Kidney tubule cell (primary cell): ENCODE measurements around the gene WHRN.

ENCODE experiments used
- DNase-seq: peaks from one replicate; pipeline ENCODE4 v3.0.0-alpha.2; 2018; ENCODE audit warnings: low spot score

WHRN gene

DNA sequence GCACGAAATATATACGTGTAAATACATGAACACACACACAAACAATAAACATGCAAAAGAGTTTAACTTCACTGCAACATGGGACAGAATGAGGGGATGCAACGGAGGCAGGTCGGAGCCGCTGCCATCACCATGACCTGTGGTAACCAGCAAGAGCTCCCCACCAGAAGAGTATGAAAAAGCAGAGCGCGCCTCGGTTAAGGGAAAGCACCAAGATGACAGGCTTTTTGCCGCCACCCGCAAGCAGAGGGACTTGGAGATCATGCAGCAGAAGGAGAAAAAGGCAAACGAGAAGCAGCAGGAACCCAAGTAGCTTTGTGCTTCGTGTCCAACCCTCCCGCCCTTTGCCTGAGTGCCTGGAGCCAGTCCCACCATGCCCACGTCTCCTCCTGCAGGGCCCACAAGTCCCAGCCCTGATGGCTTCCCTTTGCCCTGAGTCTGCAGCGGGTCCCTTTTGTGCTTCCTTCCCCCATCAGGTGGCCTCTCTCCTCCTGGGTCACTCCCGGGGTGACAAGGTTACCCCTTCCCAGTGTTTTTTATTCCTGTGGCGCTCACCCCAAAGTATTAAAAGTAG, 13.8 kb downstream of the WHRN start:
- DNase-seq, result no peak

DNA sequence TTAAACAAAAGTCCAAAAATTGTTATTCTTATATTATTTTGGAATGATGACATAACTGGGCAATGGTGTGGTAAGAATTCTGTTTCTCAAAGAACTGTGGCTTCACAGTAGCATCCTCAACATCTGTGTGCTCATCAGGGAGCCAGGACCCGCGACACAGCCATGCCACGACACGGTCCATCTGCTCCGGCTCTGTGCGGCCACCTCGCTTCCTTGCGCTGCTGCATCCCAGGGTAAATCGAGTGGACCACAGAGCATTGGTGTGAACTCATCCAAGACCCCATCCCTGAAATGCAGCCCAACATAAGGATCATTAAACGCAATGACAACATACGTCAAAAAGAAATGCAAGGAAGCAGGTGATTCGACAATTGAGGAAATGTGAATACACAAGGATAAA, 15.3 kb downstream of the WHRN start:
- no peak for DNase-seq

DNA sequence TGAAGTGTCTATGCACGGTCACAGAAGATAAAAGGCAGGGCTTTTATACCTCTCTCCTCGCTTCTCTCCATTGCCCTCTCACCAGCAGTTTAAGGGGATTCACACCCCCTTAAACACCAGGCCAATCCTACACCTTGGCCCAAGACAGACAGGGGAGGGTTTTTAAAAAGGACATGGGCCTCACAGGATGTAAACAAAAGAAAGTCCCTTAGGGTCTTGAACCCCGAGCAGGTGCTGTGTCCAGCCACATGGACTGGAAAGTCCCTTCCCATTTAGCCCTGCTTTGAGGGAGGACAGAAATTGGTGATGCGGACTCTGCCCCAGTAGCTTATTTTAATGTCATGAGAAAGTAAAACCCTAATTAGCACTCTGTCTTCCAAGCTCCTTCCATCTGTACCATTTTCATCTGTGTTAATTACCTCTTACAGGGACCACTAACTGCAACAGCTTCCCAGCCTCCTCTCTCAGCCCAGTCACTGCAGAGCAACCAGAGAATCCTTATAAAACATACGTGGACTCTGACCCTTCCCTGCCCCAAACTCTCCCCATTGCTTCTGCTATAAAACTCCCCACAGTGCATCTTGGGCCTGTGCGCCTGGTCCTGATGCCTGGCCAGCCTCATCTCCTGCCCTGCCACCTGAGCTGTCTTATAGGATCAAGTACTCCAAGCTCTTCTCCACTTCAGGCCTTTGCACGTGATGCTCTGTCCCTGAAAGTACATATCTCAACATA, 16.7 kb downstream of the WHRN start:
- no peak for DNase-seq

DNA sequence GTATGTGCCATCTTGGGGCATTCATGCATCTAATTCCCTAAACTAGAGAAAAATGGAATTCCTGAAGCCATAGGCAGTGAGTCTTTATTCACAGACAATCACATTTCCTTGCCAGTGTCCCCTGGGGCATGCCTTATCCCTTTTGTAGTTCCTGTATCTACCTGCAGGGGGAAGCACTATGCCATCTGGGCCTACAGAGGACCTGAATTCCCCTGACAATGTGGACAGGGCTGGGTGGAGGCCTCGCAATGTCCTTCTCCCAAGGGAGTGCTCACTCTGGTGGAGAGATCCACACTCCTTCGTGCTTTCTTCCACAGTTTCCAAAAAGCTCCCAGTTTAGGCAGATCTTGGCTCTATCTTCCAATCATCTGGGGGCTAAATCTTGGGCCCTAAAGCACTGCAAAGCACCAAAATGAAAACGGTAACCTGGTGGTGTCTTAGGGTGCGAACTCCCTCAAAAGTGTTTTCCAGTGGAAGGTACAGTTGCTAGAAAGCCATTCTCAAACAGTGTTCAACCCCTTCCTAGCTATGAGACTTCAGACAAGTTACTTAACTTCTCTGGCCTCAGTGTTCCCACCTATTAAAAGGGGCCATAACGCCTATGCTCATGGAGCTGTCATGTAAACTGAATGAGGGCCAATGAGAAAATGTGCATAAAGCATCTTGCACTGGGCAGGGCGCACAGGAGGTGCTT, 17.5 kb downstream of the WHRN start:
- peak; percentile 77 for DNase-seq

DNA sequence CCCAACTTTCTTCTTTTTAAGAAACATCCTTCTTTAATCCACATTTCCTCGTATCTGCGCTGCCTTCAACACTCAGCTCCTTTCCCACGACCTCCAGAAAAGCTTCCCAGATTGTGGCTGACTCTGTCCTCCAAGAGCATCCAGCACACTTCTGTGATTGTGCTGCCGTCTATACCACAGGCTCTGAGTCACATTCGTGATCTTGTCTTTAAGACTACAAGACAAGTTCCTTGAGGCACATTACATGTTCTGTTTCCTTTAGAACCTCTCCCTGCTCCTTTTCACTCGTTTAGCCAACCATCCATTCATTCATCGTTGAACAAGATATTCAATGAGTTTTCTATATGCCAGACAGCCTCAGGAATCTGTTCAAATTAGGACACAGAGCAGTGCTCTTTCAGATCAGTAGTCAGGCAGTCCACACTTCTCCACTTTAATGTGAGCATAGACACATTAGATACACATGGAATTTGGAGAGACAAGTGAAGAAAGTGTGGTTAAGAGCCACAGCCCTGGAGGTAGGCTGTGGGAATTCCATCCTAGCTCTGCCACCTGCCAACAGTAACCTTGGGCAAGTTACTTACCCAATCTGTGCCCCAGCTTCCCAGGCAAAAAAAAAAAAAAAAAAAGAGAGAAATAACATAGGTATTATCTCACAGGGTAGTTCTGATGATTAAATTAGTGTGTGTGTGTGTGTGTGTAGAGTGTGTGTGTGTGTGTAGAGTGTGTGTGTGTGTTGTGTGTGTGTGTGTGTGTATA, 18.9 kb downstream of the WHRN start:
- no peak for DNase-seq

DNA sequence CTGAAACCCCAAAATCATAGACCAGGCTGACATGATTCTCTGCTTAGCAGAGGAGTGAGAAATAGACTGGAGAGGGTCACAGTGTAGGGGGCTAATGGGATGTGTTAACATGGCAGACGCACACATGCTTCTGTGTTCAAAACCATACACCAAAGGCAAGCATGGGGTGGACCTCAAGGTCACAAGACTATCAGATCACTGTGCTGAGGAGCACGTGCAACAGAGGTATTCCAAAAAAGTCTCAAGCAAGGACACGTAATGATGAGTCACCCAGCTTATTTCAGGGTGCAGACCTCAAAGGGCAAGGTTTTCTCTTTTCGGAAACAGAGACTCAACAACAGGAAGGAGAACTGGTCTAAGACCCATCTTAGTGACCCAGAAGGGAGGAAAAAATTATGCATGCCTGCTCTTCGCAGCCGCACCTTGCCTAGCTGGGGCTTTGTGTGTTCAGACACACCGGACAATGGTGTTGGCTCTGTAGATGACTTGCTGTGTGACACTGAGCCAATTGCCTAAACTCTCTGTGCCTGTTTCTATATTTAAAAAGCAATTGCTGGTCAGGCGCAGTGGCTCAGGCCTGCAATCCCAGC, 20.3 kb downstream of the WHRN start:
- DNase-seq, result peak; percentile 29

DNA sequence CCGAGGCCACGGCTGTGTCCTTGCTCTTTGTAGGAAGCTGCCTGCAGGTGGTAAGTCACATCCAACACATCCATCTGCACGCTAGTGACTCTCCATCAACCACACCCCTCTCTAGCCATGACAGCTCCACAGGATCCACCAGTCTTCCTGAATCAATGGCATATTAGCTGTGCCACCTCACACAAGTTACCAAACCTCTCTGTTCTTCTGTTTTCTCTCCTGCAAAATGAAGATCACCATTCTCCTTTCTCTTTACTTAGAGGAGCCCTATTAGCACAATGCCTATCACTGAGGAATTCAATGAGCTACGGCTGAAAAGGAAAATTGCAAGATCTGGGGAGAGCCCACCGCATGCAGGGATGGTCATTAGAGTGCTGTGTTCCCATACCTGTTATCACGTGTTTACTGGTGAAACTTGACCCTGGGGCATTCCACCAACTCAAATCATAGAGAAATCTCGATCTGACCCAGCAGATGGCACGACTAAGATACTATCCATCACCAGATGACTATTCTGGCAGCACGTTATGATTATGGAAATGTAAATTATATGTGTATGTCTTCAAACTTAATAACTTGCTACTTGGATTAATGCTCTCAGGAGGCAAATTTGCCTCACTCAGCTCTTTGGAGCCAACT, 20.9 kb downstream of the WHRN start:
- no peak for DNase-seq

DNA sequence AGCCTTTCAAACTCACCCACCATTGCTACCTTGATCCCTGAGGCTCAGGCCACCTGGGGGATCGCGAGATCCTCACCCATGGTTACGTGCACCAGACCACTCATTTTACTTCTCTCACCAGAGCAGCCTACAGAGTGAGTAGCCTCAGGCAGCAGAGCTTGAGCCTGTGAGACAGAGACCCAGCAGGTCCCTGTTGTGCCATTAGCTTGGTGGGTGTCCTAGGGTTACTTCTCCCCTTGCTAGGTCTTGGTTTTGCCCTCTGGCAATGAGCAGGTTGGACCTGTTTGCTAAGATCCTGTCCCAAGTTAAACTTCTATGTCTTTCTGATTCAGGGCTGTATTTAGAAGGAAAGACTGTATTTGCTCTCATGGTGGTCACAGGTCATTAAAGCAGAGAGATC, 21.8 kb downstream of the WHRN start:
- no peak for DNase-seq

DNA sequence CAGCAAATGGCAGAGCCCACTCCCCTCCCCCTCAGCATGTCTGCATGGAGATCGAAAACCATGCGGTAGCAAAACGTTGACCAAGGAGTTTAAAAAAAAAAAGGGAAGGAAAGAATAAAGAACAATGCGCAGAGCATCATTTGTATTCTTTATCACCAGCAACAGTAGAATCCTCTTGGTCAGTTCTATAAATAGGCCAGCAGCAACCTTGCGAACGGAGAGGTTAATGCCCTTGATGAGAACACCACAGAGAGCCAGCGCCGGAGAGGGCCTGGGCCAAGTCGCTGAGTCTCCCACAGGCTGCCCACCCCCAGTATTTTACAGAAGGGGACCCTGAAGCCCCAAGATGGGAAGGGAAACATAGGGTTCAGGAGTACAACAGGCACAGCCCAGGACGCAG, 22.7 kb downstream of the WHRN start:
- DNase-seq, result no peak

DNA sequence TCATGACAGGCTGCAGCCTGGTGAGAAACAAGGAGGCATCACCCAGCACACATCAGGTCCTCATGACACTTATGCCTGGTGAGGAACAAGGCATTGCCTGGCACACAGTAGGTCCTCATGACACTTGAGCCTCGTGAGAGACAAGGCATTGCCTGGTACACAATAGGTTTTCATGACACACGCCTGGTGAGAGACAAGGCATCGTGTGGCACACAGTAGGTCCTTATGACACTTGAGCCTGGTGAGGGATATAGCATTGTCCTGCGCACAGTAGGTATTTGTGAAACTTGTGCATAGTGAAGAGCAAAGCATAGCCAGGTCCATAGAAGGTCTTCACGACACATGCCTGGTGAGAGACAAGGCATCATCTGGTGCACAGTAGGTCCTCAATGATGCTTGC, 23.5 kb downstream of the WHRN start:
- no peak for DNase-seq

DNA sequence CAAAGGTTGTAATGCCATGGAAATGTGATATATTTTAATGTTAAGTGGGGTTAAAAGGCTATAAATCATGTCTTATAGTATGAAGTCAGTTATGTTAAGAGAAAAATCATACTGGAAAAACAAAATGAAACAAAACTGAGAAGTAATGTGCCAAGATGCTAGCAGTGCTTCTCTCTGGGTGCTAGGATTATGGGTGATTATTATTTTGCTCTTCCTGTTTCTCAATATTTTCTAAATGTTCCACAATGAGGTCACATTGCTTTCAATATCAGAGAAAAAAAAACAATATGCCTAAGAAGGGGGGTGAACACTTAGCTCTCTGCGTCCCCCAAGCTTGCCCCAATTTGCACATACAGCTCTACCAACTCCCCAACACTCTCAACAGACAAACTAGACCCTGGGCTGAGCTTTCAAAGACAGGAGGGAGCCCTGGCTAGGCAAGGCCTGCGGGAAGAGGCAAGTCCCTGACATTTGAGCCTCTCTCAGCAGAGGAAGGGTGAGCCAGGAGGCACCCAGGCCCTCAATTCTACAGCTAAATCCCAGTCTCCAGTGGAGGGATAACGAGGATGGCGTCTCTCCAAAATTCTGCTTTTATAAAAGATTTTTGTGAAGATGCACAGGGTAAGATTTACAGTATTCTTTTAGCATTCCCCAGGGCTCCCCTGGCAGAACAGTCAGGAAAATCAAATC, 24.4 kb downstream of the WHRN start:
- no peak for DNase-seq

DNA sequence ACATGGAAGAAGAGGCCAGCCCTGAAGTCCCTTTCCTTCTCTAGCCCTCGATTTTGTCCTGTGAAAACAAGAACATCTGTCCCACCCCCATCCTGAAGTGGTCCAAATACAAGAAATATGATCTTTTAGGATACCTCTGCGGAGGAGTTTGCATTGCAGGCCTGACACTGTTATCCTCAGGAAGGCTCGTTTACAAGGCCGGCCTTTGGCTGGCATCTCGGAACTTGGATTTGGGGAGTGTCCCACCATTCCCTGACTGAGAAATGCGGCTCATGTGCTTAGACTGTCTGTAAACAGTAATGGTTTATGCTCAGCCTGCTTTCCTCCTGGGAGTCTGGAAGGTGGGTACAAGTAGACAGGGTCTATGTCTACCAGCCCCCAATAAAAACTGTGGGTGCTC, 26.4 kb downstream of the WHRN start:
- DNase-seq, result no peak

DNA sequence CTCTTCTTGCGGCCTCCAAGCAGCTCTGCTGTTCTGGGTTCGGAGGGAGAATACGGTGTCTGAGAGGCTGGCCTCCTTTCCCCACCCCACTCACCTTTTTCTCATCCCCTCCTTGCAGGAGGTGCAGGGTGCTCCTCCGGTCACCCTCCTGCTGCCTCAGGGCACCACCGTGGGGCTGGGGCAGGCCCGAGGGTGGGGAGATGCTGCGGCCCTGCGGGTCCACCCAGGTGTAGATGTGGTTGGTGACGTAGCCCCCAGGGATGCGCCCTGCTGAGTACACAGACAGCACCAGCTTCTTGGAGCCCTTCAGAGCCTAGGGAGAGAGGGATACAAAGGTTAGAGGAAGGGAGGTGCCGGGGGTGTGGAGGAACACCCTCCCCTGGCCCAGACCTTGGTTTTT, 26.8 kb downstream of the WHRN start:
- DNase-seq, result no peak

DNA sequence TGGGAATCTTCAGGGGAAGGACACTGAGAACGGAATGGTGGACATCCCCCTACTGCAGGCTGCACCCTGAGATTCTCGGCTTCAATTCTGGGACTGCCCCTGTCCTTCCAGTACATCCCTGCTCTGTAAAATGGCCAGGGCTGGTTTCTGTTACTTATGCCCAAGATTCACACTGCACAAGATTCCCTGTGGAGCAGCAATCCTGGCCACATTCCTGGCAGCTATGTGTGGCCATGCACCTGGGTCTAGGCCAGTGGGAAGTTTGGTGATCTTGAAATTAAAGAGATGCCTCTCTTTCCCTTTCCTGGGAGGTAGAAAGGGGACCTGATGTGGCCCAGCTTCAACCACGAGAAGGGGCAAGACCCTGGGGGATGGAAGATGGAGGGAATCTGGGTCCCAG, 27.6 kb downstream of the WHRN start:
- DNase-seq, result no peak

DNA sequence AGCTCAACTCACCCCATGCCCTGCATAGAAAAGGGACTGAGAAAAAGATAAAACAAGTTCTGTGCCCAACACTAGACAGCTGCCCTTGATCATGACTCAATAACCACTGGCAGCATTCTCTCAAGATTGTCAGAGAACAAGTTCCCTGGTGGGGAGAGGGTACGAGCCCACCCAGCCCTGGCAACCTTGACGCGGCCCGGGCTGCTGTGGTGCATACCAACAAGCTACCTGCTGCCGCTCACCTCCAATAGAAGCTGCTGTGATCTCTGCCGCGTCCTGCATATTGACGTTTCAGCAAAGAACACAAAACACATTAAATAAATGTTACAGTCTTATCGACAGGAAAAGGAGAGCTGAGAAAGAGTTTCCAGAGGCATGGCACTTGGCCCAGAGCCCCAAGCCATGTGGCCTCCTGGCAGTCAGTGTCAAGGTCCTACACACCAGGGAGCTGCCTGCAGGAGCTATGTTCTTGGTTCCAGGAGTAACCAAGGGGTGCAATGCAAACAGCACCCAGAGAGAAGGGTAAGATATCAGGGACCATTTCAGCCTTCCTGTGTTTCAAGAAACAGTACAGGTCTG, 28.3 kb downstream of the WHRN start:
- DNase-seq, result no peak

DNA sequence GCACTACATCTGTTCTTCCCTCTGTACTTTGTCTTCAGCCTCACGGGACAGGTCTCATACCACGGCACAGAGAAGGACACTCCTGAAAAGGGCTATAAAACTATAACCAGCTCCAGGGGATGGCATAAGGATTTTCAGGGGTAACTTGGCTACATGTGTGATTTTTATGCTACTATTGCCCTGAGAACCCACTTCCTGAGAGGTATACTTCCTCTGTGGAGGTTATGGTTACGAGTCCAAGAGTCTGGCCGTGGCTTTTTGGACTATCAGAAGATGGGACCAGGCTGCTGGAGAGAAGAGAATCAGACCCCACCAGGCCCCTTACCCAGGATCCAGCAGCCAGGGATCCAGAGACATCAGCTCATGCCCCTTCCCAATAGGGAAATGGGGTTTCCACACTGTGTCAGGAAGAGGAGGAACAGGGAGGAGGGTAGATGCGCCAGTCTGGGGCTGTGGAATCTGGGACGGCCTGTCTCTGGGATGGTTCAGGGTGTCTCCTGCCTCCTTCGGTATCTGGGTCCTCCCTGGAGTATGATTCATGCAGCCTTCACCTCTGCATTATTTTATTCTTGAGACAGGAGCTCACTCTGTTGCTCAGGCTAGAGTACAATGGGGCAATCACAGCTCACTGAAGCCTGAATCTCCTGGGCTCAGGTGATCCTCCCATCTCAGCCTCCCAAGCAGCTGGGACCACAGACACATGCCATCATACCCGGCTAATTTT, 29.7 kb downstream of the WHRN start:
- DNase-seq, result no peak

DNA sequence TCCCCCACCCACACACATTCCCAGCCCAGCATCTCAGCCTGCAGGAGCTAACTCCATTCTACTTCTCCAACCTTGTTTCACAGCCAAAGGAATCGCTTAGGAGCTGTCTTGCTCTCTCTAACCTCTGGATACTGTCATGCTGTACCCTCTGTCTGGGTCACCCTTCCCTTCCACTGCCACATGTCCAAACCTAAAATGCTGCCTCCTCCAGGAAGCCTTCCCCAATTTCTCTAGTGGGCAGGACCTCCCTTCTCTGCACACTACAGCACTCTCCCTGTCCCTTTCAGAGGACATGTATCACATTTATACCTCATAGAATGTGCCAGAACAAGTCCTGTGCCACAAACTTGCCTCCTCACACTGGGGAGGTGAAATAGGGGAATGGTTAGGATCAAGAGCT, 30.8 kb downstream of the WHRN start:
- DNase-seq, result no peak

DNA sequence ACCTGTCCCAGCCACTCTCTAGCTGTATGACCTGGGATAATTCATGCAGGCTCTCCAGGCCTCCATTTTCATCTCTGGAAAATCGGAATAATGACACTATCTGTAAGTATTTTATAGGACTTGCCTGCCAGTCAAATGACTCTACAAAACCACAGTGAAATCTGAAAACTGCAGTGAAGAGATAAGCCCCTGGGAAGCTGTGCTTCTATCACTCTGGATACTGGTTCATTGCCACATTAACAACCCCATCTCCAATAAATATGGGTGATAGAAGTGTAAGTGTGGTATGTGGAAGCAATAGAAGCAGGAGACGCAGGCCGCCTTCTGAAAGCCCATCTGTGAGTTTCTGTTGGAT, 31.8 kb downstream of the WHRN start:
- no peak for DNase-seq

DNA sequence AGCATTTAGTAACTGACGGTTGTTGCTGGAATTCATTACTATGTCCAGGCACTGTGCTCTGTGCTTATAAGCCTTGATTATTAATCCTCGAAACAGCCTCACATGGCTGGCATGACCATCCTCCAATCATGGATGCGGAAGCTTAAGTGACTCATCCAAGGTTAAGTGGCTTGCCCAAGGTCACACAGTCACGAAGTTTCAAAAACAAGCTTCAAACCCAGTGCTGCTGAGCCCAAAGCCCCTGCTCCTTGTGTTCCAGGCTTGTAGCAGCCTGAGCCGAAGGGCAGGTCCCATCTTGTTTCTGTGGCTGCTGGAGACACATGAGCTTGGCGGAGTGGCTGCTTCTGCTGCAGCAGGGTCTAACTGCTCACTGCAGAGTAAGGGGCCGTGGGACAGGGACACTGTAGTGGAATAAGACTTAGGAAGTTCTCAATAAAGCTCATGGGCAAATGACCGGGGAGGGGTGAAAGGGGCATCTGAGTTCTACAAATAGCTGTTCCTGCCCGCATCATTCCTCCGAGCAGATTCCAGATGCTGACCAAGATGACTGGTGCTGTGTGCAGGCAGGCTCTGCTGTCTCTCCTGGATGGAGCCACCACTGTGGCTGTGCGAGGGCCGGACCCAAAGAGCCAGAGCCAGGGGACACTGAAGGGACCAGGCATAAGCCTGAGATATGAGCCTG, 32.4 kb downstream of the WHRN start:
- DNase-seq, result no peak

DNA sequence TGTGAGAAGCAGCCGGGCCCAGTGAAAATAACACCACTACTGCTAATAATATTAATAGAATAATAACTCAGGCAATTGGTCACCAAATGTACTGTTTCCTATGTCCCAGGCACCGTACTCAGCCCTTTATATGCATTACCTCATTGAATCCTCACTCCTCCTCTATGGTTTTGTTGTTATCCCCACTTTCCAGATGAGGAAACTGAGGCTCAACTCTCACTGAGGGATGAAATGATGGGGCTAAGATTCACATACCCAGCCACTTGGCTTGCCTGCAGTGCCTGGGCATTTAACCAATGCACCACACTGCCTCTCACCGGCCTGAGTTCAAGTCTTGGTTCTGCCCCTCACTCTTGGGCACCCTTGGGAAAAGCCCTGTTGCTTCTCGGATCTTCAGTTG, 34.1 kb downstream of the WHRN start:
- no peak for DNase-seq
